HS-27A (cell line): Measurements from ENCODE around the gene PDE4D.

Source experiments
- DNase-seq: peaks from one replicate; pipeline ENCODE4 v3.0.0-alpha.2; 2012; ENCODE audit warnings: low read depth, missing footprints

PDE4D gene

DNA sequence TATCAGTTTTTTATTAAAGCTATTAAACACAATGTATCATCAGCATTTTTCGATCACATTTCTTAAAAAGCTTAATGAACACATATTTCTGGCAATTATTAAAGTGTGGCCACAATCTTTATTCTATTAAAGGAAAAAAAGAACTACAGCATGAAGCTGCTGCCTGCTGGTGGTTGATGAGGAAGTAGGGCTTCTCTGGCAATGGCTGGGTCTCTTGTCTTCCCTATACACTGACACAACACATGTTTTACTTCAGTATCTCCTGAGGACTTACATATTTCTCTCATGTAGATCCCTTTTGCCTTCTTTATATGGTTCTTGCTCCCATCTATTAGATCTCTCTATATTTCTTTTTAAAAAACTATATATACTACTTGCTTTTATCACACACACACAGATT lies 719.9 kb downstream of the PDE4D start:
- DNase-seq: no peak

DNA sequence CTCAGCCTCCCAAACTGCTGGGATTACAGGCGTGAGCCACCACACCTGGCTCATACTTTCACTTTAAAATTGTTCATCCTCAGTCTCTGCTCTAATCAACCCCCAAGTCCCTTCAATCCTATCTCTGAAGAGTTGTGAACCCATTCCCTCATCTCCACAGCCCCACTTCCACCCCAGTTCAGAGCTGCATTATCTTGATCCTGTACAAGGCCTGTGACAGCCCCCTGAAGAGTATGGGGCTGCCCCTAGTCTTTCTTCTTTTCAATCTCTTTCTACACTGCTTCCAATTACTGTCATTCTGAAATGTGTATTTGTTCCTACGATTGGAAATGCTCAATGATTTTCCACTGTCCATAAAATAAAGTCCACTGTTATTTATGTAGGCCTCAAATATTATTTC lies 722.4 kb downstream of the PDE4D start:
- no peak for DNase-seq

DNA sequence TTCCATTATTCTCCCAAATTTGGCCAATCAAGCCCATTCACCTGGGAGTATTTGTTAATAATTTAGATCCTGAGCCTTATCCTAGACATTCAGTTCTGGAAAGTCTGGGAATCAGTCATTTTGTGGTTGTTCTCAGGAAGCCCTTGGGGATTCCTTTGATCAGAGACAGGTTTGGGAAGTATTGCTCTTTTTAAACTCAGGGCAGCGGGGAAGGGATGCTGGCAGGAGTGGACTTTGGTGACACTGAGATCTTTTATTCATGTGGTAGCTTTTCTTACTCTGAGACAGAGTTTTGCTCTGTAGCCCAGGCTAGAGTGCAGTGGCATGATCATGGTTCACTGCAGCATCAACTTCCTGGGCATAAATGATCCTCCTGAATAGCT lies 723.8 kb downstream of the PDE4D start:
- DNase-seq: no peak

GRCh38 chr5:59169081-59169767 lies 724.3 kb downstream of the PDE4D start:
- no peak for DNase-seq

DNA sequence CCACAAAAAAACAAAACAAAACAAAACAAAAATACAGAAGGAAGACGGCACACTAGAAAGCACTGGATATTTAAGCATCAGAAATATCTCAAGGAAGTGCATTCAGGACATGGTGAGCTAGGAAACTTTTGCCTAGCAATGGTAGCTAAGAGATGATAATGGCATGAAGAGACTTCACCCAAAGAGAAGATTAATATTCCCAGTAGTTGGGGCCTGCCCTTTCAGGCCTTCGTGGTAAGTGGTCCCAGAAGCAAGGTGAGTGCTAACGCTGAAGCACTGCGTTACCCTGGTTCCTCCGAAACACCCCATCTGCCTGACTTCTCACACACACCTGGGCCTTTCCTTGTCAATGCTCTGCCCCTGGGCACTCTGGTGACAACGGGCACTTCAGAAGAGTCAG lies 725.5 kb downstream of the PDE4D start:
- DNase-seq: no peak

DNA sequence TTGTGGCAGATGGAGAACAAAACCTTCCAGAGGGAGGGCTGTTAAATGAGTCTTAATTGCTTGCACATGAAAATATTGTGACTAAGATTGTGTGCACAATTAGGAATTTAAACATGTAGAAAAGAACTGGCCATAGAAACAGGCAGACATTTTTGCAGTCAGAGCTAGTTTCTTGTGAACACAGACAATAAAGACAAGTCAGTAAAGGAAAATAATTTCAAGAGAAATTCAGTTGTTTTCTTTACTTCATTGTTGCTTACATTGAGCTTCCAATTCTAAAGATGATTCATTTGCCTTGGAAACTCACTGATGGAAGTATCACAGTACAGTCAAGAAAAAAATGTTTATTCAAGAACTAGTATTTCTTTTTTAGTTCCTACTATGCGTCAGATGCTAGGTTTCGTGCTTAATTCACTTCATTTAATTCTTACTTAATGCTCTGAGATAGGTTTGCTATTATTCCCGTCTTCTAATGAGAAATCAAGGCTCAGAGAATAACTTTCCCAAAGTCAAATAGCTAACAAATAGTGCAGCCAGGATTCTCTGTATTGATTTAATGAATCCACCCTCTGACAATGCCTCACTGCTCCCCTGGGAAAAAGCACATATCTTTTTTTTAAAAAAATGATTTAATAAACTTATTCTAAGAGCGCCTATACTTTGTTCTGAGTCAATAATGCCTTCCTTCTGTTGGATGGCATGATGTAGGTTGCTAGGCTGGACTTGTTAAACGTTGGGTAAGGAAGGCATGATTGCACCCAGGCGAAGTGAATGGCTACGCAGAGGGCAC lies 729.3 kb downstream of the PDE4D start:
- DNase-seq: no peak

- no peak for DNase-seq
Observed at GRCh38 chr5:59161221-59162105, 732.1 kb downstream of the PDE4D start.

GRCh38 chr5:59158637-59159391 lies 734.7 kb downstream of the PDE4D start:
- no peak for DNase-seq

DNA sequence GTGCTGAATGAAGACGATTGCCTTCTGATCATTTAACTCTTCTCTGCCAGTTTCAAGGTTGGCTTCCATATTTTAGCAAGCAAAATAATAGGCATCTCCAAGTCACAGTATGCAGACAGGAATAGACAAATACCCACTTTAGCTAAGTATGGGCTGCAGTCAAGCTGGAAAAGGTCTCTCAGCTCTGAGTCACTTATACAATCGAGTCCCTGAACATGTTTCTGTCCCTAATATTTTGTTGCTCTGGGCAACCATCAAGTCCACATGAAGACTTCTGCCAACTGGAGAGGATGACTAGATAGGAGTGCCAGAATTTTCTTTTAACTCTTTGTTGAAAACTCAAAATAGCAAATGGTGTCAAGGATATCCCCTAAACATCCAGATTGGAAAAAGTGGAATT lies 735.4 kb downstream of the PDE4D start:
- DNase-seq: no peak

GRCh38 chr5:59157068-59157467 lies 736.5 kb downstream of the PDE4D start:
- no peak for DNase-seq

GRCh38 chr5:59152701-59153245 lies 740.8 kb downstream of the PDE4D start:
- DNase-seq: no peak

DNA sequence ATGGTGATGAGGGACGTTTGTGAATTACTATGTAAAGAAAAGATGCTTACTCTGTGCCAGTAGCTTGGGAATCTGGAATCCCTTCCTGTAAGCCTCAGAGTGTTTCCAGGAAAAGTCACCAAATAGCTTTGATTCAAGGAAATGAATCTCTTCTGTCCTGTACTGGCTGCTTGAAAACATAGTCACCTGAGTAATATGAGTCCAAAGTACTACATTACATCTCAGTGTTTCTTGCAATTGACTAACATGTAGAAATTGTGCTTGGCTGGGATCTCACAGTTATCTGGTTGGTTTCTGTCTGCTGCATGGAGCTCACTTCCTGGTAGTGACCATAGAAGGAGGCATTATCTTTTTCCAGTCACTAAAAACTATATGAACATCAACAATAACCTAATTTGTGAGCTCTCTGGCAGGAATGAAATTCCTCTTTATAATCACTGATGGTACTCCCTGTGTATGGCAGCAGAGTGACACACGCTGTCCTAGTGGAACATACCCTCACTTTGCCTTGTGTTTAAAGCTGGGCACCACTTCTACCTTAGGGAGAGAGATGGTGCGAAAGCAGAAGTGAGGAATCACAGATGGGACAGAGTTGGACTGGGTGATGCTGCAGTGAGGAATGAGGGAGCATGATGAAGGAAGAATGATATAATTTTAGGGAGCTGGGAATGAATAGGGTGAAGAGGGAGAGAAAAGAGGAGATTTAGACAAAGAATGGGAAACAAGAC lies 742.2 kb downstream of the PDE4D start:
- no peak for DNase-seq

- DNase-seq: no peak
Observed at GRCh38 chr5:59149827-59150226, 743.7 kb downstream of the PDE4D start.

DNA sequence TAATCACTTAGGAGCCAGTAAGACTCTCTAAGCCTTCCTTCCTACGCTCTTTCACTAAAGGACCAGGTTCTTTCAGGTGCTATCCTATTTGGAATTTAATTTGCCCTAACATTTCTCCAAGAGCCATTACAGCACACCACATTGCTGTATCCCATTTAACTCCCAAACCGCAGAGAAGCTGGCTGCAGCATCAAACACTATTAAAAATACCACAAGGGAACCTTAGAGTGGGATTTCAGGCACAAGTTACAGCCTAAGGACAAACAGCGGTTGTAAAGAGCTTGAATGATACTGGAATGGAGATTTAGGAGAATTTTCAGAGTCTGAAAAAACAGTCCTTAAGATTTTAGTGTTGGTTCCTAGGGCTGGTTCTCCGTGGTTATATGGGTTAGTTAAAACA lies 744.3 kb downstream of the PDE4D start:
- no peak for DNase-seq

DNA sequence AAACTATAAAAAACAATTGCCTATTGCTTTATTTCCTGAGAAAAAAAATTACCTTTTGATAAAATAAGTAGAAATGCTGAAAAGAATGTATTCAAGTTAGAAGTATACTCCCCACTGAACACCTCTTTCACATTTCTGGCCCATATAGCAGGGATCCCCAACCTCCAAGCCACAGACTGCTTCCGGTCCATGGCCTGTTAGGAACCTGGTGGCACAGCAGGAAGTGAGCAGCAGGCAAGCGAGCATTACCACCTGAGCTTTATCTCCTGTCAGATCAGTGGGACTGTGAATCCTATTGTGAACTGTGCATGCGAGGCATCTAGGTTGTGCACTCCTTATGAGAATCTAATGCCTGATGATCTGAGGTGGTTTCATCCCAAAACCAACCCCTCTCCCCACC lies 746.8 kb downstream of the PDE4D start:
- DNase-seq: no peak

- no peak for DNase-seq
Observed at GRCh38 chr5:59143926-59144333, 749.6 kb downstream of the PDE4D start.

GRCh38 chr5:59142927-59143326 lies 750.6 kb downstream of the PDE4D start:
- no peak for DNase-seq

DNA sequence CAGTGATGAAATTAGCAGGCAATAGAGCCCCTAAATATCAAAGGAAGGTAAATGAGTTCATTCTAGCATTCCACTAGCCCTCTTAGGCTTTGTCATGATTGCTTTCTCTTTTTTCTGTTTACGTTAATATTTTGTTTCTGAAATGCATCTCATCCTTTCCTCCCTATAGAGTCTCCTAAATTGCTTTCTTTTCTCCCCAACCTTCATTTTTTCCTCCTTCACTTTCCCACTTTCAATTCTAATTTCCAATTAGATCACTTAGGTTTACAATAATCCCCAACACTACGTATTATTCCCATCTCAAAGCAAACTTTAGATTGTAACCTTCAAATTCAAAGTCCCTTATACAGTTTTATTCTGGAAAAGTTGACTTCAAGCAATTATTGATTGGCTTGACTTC lies 751.4 kb downstream of the PDE4D start:
- no peak for DNase-seq

DNA sequence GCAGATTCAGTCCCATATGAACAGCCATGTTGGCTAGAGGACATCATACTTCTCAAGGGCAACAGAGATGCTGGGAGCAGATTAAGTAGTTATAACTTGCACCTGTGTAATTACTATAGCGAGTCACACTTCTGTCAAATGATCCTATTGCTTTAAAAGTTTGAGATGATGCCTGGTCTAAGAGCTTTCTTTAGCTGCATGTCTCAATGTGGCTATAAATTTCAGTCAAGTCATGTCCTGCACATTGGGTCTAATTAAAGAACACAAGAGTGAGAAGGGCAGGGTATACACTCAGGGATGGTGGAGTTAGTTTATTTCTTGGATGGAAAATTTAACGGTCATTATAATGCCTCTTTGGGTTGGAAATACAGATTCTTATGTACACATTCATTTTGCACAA lies 753.4 kb downstream of the PDE4D start:
- DNase-seq: no peak

GRCh38 chr5:59139695-59140094 lies 753.8 kb downstream of the PDE4D start:
- no peak for DNase-seq

DNA sequence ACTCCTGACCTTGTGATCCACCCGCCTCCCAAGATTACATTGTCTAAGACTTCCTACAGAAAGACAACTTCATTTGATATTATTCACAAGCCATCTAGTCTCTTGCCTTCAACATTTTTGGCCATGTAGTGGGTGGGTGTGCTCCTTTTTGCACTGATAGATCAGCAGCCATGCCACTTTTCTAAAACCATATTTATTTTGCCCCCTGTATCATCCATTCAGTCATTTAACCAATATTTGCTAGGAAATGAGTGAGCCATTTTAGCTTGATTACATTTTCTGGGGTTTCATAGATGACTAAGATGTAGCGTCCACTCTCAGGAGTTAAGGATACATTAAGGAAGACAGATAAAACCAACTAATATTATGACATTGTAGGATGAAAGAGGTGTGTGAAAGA lies 755.0 kb downstream of the PDE4D start:
- no peak for DNase-seq
